Activated CD8-positive, alpha-beta T cell treated with anti-CD3 and anti-CD28 coated beads for 36 hours (primary cell): ENCODE results near the gene ADGRL2. TPM values are rescaled to one million over a fixed set of nuclear protein-coding genes. Genes with fewer than 3 reads are reported as not detected.

Source experiments
- ATAC-seq: fragments of 200-7000 bp; cut with Tn5 transposase; one replicate; pipeline ENCODE4 v1.10.0; 2021; ENCODE audit warnings: mild to moderate bottlenecking, moderate library complexity
- CTCF ChIA-PET: fragments of 350-600 bp; sonication (Branson Sonifier 250); formaldehyde crosslinking; loops from one replicate; lab custom pipeline; 2021; ENCODE audit warnings: antibody characterized with exemption; lab: Charles Lee
- POLR2A ChIA-PET: fragments of 350-600 bp; sonication (Branson Sonifier 250); formaldehyde crosslinking; loops from one replicate; lab custom pipeline; 2021; ENCODE audit warnings: antibody characterized with exemption; lab: Charles Lee
- DNase-seq: peaks from one replicate; pipeline ENCODE4 v3.0.0-alpha.2; 2020
- H3K27ac Mint-ChIP-seq: one replicate; pipeline ENCODE4 v1.8.0; 2021; ENCODE audit warnings: mild to moderate bottlenecking, mixed read lengths
- H3K27me3 Mint-ChIP-seq: one replicate; pipeline ENCODE4 v1.8.0; 2021; ENCODE audit warnings: mixed read lengths
- H3K36me3 Mint-ChIP-seq: one replicate; pipeline ENCODE4 v1.8.0; 2021; ENCODE audit warnings: low read depth, mixed read lengths
- H3K4me1 Mint-ChIP-seq: one replicate; pipeline ENCODE4 v1.8.0; 2021; ENCODE audit warnings: low read depth, mixed read lengths
- H3K4me3 Mint-ChIP-seq: one replicate; pipeline ENCODE4 v1.8.0; 2021; ENCODE audit warnings: mild to moderate bottlenecking, moderate library complexity, mixed read lengths
- H3K9me3 Mint-ChIP-seq: one replicate; pipeline ENCODE4 v1.8.0; 2021; ENCODE audit warnings: mixed read lengths
- intact Hi-C: fragments of 100-400 bp; cut with micrococcal nuclease; formaldehyde crosslinking; loops from one replicate; pipeline ENCODE4 v1.10.0; 2022
- total RNA-seq, 2 experiments: library from RNA; stranded (reverse); gene quantifications; one replicate each; pipeline ENCODE4 v1.2.3, GENCODE V29; 2021
- TF ChIP-seq, protein P1 (sequence below): fragments of 200-600 bp; IDR thresholded peaks from one replicate; pipeline ENCODE4 v1.8.0; 2022; ENCODE audit warnings: antibody characterized with exemption, mild to moderate bottlenecking

The ADGRL2 gene
- total RNA-seq, 2 experiments from 2014 or later: not detected

DNA sequence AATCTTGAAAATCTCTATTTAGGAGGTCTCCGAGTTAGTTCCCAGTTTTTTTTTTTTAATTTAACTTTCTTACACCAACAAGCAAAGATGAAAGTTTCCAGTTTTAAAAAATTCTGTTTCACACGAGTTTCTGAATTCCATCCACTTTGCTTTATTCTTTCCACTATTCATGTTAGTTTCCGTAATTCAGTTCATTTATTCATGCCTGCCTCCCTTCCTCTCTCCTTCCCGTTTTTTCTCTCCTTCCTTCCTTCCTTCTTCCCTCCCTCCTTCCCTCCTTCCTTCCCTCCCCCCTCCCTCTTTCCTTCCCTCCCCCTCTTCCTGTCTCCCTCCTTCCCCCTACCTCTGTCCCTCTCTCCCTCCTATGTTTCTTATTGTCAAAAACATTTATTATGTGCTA lies 22.3 kb downstream of the ADGRL2 start:
- H3K36me3 Mint-ChIP-seq: no peaks in the 10 kb centered on the region
- ChIA-PET CTCF (no interaction called here), POLR2A (no interaction called here)
- no peak for DNase-seq
- TF ChIP-seq, protein P1, sequence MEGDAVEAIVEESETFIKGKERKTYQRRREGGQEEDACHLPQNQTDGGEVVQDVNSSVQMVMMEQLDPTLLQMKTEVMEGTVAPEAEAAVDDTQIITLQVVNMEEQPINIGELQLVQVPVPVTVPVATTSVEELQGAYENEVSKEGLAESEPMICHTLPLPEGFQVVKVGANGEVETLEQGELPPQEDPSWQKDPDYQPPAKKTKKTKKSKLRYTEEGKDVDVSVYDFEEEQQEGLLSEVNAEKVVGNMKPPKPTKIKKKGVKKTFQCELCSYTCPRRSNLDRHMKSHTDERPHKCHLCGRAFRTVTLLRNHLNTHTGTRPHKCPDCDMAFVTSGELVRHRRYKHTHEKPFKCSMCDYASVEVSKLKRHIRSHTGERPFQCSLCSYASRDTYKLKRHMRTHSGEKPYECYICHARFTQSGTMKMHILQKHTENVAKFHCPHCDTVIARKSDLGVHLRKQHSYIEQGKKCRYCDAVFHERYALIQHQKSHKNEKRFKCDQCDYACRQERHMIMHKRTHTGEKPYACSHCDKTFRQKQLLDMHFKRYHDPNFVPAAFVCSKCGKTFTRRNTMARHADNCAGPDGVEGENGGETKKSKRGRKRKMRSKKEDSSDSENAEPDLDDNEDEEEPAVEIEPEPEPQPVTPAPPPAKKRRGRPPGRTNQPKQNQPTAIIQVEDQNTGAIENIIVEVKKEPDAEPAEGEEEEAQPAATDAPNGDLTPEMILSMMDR: no peak
- no peaks in the 10 kb centered on the region for H3K27me3 Mint-ChIP-seq
- H3K9me3 Mint-ChIP-seq: no peaks in the 10 kb centered on the region
- H3K4me3 Mint-ChIP-seq: no peak overlapping the region
- no peak overlapping the region for H3K27ac Mint-ChIP-seq
- H3K4me1 Mint-ChIP-seq: no peaks in the 10 kb centered on the region
- no peak for ATAC-seq
- intact Hi-C loops: no loop called here

DNA sequence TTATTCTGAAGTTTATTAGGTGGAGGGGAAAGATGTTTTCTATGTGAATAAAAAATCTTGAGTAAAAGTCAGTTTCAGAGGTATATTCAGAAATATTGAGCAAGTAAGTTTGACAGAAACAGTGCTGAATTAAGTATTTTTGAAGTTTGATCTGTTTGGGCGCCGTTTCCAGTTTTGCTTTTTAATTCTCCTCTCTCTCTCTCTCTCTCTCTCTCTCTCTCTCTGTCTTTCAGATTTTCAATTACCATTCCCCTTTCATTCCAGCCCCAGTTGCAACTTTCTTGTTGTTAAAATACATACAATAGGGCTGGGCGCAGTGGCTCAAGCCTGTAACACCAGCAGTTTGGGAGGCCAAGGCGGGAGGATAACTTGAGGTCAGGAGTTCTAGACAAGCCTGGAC lies 24.0 kb downstream of the ADGRL2 start:
- TF ChIP-seq, protein P1: no peak
- intact Hi-C loops: no loop called here
- no peak for DNase-seq
- Mint-ChIP-seq H3K36me3 (no peaks in the 10 kb centered on the region), H3K27me3 (no peaks in the 10 kb centered on the region), H3K27ac (no peak overlapping the region), H3K9me3 (no peaks in the 10 kb centered on the region), H3K4me3 (no peak overlapping the region), H3K4me1 (no peaks in the 10 kb centered on the region)
- CTCF ChIA-PET: no interaction called here
- POLR2A ChIA-PET: no interaction called here
- no peak for ATAC-seq

DNA sequence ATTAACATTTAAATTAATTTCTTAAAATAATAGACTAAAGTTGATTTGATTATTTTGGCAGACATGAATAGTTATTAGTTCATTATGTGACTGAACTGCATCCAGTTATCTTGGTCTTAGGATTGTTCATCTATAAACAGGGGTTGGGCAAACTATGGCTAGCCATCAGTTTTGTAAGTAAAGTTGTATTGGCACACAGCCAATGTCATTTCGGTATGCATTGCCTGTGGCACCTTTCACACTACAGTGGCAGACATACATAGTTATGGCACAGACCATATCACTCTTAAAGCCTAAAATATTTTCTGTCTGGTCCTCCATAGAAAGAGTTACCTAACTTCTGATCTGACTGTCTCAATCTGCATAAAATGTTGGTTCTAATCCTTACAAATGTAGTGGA lies 27.2 kb downstream of the ADGRL2 start:
- ATAC-seq (no peak), DNase-seq (no peak)
- H3K4me3 Mint-ChIP-seq: no peak overlapping the region
- H3K9me3 Mint-ChIP-seq: no peaks in the 10 kb centered on the region
- TF ChIP-seq, protein P1: no peak
- no peaks in the 10 kb centered on the region for H3K4me1 Mint-ChIP-seq
- H3K36me3 Mint-ChIP-seq: no peaks in the 10 kb centered on the region
- no peaks in the 10 kb centered on the region for H3K27me3 Mint-ChIP-seq
- H3K27ac Mint-ChIP-seq: no peak overlapping the region
- POLR2A ChIA-PET: no interaction called here
- intact Hi-C loops: no loop called here
- CTCF ChIA-PET: no interaction called here

DNA sequence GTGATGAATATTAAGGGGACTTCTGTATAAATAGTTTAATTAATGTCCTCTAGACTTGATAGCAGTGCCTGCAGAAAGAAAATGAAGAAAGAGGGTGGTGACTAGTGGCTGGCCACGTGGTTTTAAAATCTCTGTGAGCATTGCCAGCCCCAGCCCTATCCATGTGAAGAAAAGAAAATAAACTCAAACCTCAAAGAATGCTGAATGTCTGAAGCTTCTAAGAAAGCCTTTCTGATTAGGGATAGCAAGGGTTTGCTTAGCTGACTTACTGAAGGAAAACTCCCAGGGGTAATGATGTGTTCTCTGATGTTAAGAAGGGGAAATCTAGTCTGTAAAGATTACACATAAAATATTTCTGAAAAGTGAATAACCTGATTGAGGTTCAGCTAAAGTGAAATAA lies 31.8 kb downstream of the ADGRL2 start:
- POLR2A ChIA-PET: no interaction called here
- H3K27me3 Mint-ChIP-seq: no peaks in the 10 kb centered on the region
- intact Hi-C loops: no loop called here
- H3K9me3 Mint-ChIP-seq: no peaks in the 10 kb centered on the region
- H3K27ac Mint-ChIP-seq: no peak overlapping the region
- no peaks in the 10 kb centered on the region for H3K4me1 Mint-ChIP-seq
- ATAC-seq (no peak), DNase-seq (no peak)
- TF ChIP-seq, protein P1: no peak
- CTCF ChIA-PET: no interaction called here
- no peaks in the 10 kb centered on the region for H3K36me3 Mint-ChIP-seq
- no peak overlapping the region for H3K4me3 Mint-ChIP-seq

DNA sequence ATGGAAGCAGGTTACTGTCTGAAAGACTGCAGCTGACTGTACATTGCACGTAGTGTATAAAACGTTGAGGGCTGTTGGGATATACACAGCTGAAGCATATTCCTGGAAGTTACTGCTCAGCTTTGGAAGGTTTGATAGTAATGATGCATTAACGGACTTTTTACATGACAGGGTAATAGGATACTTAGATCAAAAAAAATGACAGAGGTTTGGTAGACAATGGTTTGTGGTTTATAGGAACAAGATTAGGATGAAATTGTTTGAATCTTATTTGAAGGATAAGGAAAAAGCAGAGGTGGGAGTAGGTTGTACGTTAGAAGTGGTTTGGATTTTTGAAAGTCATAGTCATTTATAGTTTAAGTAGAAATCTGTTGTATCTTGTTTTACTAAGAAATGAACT lies 33.0 kb downstream of the ADGRL2 start:
- no peak for ATAC-seq
- Mint-ChIP-seq H3K4me1 (no peaks in the 10 kb centered on the region), H3K27ac (no peak overlapping the region), H3K27me3 (no peaks in the 10 kb centered on the region), H3K4me3 (no peak overlapping the region), H3K9me3 (no peaks in the 10 kb centered on the region), H3K36me3 (no peaks in the 10 kb centered on the region)
- intact Hi-C loops: no loop called here
- no peak for DNase-seq
- TF ChIP-seq, protein P1: no peak
- POLR2A ChIA-PET: no interaction called here
- CTCF ChIA-PET: no interaction called here
